C4-2B (cell line): ENCODE results near the gene TYW1.
"Not testable (repeated sequence)": the region's sequence is repeated elsewhere in the genome, so short reads cannot be mapped to it uniquely, and the experiment has no call there.

Source experiments
- ZFX ChIP-seq: fragments of 450-650 bp; IDR thresholded peaks from 2 replicates; pipeline ENCODE4 v1.6.1; 2017
- TF ChIP-seq, protein P1 (sequence below): fragments of 450-650 bp; conservative IDR thresholded peaks from 2 replicates; pipeline ENCODE4 v1.5.1; 2017; ENCODE audit warnings: mild to moderate bottlenecking

DNA sequence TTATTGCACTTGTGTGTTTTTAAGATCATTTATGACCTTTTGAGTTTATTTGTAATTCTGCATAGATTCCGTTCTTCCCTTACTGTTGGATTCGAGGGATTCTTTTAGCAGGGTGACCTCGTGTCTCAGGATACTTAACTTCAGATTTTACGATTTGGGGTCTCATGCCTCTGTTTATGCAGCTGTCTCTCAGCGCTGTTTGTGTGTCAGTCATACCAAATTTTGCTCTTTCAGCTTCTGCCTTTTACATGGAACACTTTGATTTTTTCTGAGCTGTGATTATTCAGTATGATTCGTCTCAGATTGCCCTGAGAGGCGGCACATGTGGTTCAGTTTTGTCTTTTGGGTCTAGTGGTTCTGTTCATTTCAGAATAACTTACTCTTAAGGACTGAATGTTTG, 236.9 kb downstream of the TYW1 start:
- TF ChIP-seq, protein P1, sequence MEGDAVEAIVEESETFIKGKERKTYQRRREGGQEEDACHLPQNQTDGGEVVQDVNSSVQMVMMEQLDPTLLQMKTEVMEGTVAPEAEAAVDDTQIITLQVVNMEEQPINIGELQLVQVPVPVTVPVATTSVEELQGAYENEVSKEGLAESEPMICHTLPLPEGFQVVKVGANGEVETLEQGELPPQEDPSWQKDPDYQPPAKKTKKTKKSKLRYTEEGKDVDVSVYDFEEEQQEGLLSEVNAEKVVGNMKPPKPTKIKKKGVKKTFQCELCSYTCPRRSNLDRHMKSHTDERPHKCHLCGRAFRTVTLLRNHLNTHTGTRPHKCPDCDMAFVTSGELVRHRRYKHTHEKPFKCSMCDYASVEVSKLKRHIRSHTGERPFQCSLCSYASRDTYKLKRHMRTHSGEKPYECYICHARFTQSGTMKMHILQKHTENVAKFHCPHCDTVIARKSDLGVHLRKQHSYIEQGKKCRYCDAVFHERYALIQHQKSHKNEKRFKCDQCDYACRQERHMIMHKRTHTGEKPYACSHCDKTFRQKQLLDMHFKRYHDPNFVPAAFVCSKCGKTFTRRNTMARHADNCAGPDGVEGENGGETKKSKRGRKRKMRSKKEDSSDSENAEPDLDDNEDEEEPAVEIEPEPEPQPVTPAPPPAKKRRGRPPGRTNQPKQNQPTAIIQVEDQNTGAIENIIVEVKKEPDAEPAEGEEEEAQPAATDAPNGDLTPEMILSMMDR: not testable (repeated sequence)
- not testable (repeated sequence) for TF ChIP-seq ZFX
